GM12878 (cell line): ENCODE data around the gene PTPRB. TPM values are rescaled to one million over a fixed set of nuclear protein-coding genes. Genes with fewer than 3 reads are reported as not detected.

ENCODE experiments used
- ATAC-seq: fragments of 200-7000 bp; cut with Tn5 transposase; 3 replicates; pipeline ENCODE4 v1.9.1; 2020; ENCODE audit warnings: mild to moderate bottlenecking, moderate library complexity
- BruUV-seq: library from RNA; stranded (reverse); fragments of 400-500 nt; replicated peaks from 2 replicates; lab custom pipeline; 2021; lab: Mats Ljungman, UMichigan
- CTCF ChIA-PET: fragments of 300-600 bp; sonication (Branson Sonifier 250); formaldehyde crosslinking; extraction: SDS; loops from one replicate; lab custom pipeline; 2021; ENCODE audit warnings: inconsistent platforms; lab: Yijun Ruan, JAX
- POLR2A ChIA-PET: fragments of 350-600 bp; formaldehyde crosslinking; extraction: SDS; loops from one replicate; lab custom pipeline; 2021; ENCODE audit warnings: inconsistent platforms; lab: Charles Lee
- RAD21 ChIA-PET: fragments of 300-600 bp; sonication (Branson Sonifier 250); formaldehyde crosslinking; loops from one replicate; lab custom pipeline; 2023; ENCODE audit warnings: antibody characterized with exemption; ENCODE audit not compliant: unreplicated experiment; lab: Charles Lee
- SMC1A ChIA-PET: fragments of 300-600 bp; sonication (Branson Sonifier 250); formaldehyde crosslinking; loops from one replicate; lab custom pipeline; 2023; ENCODE audit not compliant: unreplicated experiment, uncharacterized antibody; lab: Charles Lee
- DNase-seq: peaks from one replicate; pipeline ENCODE4 v3.0.0-alpha.2; 2011; ENCODE audit warnings: low read depth, low spot score
- FAIRE-seq: peaks from 3 replicates; lab custom pipeline; 2011; peaks lifted over from hg19 to GRCh38; lab: Jason Lieb, UNC
- H2AFZ ChIP-seq: 2 replicates; pipeline ENCODE4 v1.6.0; 2011; ENCODE audit warnings: low read depth, low read length, control low read depth; ENCODE audit not compliant: control insufficient read depth
- H3K27ac ChIP-seq: 2 replicates; pipeline ENCODE4 v1.5.1; 2011; ENCODE audit warnings: control low read depth; ENCODE audit not compliant: control insufficient read depth, insufficient read depth
- H3K27me3 ChIP-seq, 2 experiments: replicated peaks in 1 of 2; 2 replicates each; pipeline versions ENCODE4 v1.6.0 to v1.6.1; 2011; ENCODE audit warnings: low read length in 1 of 2; ENCODE audit not compliant: control insufficient read depth in 2 of 2, insufficient read depth in 2 of 2
- H3K36me3 ChIP-seq, 2 experiments: 2 replicates each; pipeline ENCODE4 v1.5.1; 2011; ENCODE audit warnings: low read length in 1 of 2; ENCODE audit not compliant: control insufficient read depth in 2 of 2, insufficient read depth in 2 of 2
- H3K4me1 ChIP-seq: 2 replicates; pipeline ENCODE4 v1.6.1; 2011; ENCODE audit warnings: mild to moderate bottlenecking, low read length, moderate library complexity, mixed read lengths; ENCODE audit not compliant: control insufficient read depth, insufficient read depth
- H3K4me2 ChIP-seq: 2 replicates; pipeline ENCODE4 v1.6.0; 2011; ENCODE audit warnings: control low read depth; ENCODE audit not compliant: control insufficient read depth, insufficient read depth
- H3K4me3 ChIP-seq: fragments of 200-600 bp; sonication (generic); 2 replicates; pipeline ENCODE4 v1.5.1; 2016
- H3K79me2 ChIP-seq: 2 replicates; pipeline ENCODE4 v1.6.0; 2011; ENCODE audit warnings: low read length; ENCODE audit not compliant: control insufficient read depth, insufficient read depth
- H3K9ac ChIP-seq: 2 replicates; pipeline ENCODE4 v1.8.0; 2011; ENCODE audit warnings: low read length, control low read depth, mixed read lengths; ENCODE audit not compliant: control insufficient read depth, insufficient read depth
- H3K9me3 ChIP-seq: replicated peaks from 3 replicates; pipeline ENCODE4 v1.5.1; 2011; ENCODE audit warnings: mild to moderate bottlenecking, low read length; ENCODE audit not compliant: control insufficient read depth, insufficient read depth
- H4K20me1 ChIP-seq: 2 replicates; pipeline ENCODE4 v1.6.0; 2011; ENCODE audit not compliant: control insufficient read depth, insufficient read depth
- CHD1 ChIP-seq: IDR thresholded peaks from 2 replicates; pipeline ENCODE4 v1.6.1; 2012; ENCODE audit warnings: low read depth, low read length, improper control_type of control experiment
- ETV6 ChIP-seq, 2 experiments: fragments of 450-650 bp in 1 of 2; IDR thresholded peaks in 1 of 2; conservative IDR thresholded peaks in 1 of 2; 2 replicates each; pipeline ENCODE4 v1.6.1; 2014; ENCODE audit warnings: antibody characterized with exemption in 1 of 2, borderline replicate concordance in 1 of 2, low read depth in 1 of 2, mild to moderate bottlenecking in 1 of 2, moderate library complexity in 1 of 2
- JUND ChIP-seq: IDR thresholded peaks from 2 replicates; pipeline ENCODE4 v1.6.1; 2012; ENCODE audit warnings: low read depth, mild to moderate bottlenecking, low read length, improper control_type of control experiment, moderate library complexity
- RELA ChIP-seq: fragments of 450-650 bp; IDR thresholded peaks from 2 replicates; pipeline ENCODE4 v1.8.0; 2014; ENCODE audit warnings: borderline replicate concordance; ENCODE audit not compliant: partially characterized antibody
- RFX5 ChIP-seq: IDR thresholded peaks from 2 replicates; pipeline ENCODE4 v1.6.1; 2011; ENCODE audit warnings: low read depth, low read length, improper control_type of control experiment
- SMAD1 ChIP-seq: fragments of 450-650 bp; IDR thresholded peaks from 2 replicates; pipeline ENCODE4 v1.6.1; 2018; ENCODE audit warnings: mild to moderate bottlenecking, low read depth; ENCODE audit not compliant: partially characterized antibody
- STAT1 ChIP-seq: fragments of 450-650 bp; conservative IDR thresholded peaks from 2 replicates; pipeline ENCODE4 v1.6.1; 2014; ENCODE audit warnings: antibody characterized with exemption, mild to moderate bottlenecking
- SUPT20H ChIP-seq: IDR thresholded peaks from 2 replicates; pipeline ENCODE4 v1.6.1; 2011; ENCODE audit warnings: low read depth, mild to moderate bottlenecking, low read length, moderate library complexity, borderline replicate concordance; ENCODE audit not compliant: control insufficient read depth
- WRNIP1 ChIP-seq: IDR thresholded peaks from 2 replicates; pipeline ENCODE4 v1.6.1; 2011; ENCODE audit warnings: low read depth, low read length, improper control_type of control experiment, borderline replicate concordance
- ZNF24 ChIP-seq: fragments of 450-650 bp; IDR thresholded peaks from 2 replicates; pipeline ENCODE4 v1.6.1; 2017; ENCODE audit warnings: antibody characterized with exemption, mild to moderate bottlenecking
- ZZZ3 ChIP-seq: IDR thresholded peaks from 2 replicates; pipeline ENCODE4 v1.6.1; 2011; ENCODE audit warnings: low read depth; ENCODE audit not compliant: control insufficient read depth, insufficient read length
- WGBS: methylation state at CpG from one replicate; pipeline ENCODE4 v1.1.6; 2016; ENCODE audit warnings: low lambda C conversion rate; ENCODE audit not compliant: insufficient replicate concordance, insufficient coverage; ENCODE audit errors: missing lambda C conversion rate; 5-methylcytosine and 5-hydroxymethylcytosine counted together
- in situ Hi-C: fragments of 300-500 bp; cut with MboI; formaldehyde crosslinking; loops from 9 replicates; pipeline ENCODE4 v1.14.3; 2018; ENCODE audit warnings: mixed read lengths
- intact Hi-C: fragments of 100-400 bp; cut with micrococcal nuclease; formaldehyde crosslinking; loops from one replicate; pipeline ENCODE4 v1.14.2; 2022; ENCODE audit not compliant: unreplicated experiment
- polyA plus RNA-seq, 11 experiments: library from polyadenylated mRNA; depleted of rRNA in 4 of 11; unstranded in 6 of 11; stranded (reverse) in 5 of 11; fragments of >200 nt; fragmentation: Nextera tagmentation in 4 of 11; fragmentation: Illumina TruSeq in 1 of 11; extraction: Ambion mirVana in 4 of 11; extraction: Trizol in 1 of 11; gene quantifications; 1 replicate in 1 of 11; 2 replicates in 10 of 11; pipeline versions ENCODE4 v1.2.1 to v1.2.3, GENCODE V29; 2011 to 2016; ENCODE audit warnings: inconsistent platforms in 2 of 11, missing spikeins in 2 of 11, low read depth in 1 of 11
- total RNA-seq, 4 experiments: library from RNA; depleted of rRNA in 3 of 4; stranded (reverse); fragments of >200 nt in 3 of 4; fragmentation: Illumina TruSeq in 1 of 4; extraction: Trizol in 1 of 4; gene quantifications; 2 replicates each; pipeline versions ENCODE4 v1.2.1 to v1.2.3, GENCODE V29; 2013 to 2021

PTPRB gene
- total and polyA plus RNA-seq, 10 of the 15 experiments (the other 5 are each of a cell fraction or from before 2014, with no cell fraction given) = 0.03 to 0.35 (median 0.05) TPM

DNA sequence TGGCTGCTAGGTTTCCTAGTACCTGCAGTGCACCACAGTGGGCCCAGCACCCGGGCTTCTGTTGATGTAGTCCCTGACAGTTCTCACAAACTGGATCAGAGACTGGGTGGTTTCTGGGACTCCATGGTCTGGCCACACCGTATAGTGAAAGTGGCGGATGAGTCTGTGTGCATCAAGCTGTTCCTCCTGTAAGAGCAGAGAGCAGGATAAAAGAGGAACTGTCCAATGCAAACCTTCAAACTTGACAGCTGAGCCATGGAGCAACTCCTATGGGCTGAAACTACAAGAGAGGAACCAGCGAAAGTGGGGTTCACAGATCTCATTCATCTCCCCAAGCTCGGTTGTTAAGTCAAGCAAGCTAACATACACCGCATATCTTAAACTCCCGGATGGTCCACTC is 102.8 kb downstream of the PTPRB start (continued):
- no peak for TF ChIP-seq ZNF24
- no peak for TF ChIP-seq JUND
- no peak for TF ChIP-seq SMAD1
- no peak for TF ChIP-seq CHD1
- TF ChIP-seq ZZZ3 = no peak

DNA sequence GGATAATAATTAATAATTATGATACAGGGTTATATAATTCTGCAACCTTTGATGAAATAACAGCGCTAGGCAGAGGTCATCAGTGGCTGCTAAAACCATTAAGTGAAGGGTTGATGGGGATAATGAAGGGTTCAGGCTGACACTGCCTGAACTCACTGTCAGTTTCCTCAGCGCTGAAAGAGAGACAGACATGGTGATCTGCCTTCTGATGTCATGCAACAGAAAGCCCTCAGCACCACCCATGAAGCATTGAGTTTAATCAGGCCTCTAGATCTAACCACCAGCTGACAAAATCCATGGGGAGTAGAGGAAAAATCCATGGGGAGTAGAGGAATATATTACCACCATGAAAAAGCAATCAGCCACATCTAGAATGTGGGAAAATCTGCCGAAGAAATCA is 107.6 kb downstream of the PTPRB start:
- Histone ChIP-seq H4K20me1 (no peaks in the 10 kb centered on the region), H3K4me3 (no peak overlapping the region), H3K79me2 (no peaks in the 10 kb centered on the region), H3K9ac (no peak overlapping the region)
- ATAC-seq = no peak
- CTCF ChIA-PET = no interaction called here
- SMC1A ChIA-PET = no interaction called here
- TF ChIP-seq RELA (no peak), ETV6 (conservative IDR thresholded peaks at IDR 0.05 in 1 of 2, IDR thresholded peaks at IDR 0.05 in 1 of 2; ENCODE audit: borderline replicate concordance in 1 of 2, low read depth in 1 of 2) (no peak), WRNIP1 (no peak), STAT1 (no peak), RFX5 (no peak), SUPT20H (no peak)
- TF ChIP-seq, all 136 proteins: peak for 0
- Histone ChIP-seq H3K4me2 (no peak overlapping the region), H2AFZ (no peak overlapping the region), H3K9me3 (no peaks in the 10 kb centered on the region), H3K4me1 (no peaks in the 10 kb centered on the region), H3K27me3 (no peaks in the 10 kb centered on the region), H3K36me3 (no peaks in the 10 kb centered on the region), H3K27ac (no peak overlapping the region)
- no peak for DNase-seq
- 82% methylated on average over 3 of the region's 3 CpGs for WGBS
- BruUV-seq = no TSS peak
- intact Hi-C loops (no loop called here), in situ Hi-C loops (no loop called here)
- POLR2A ChIA-PET = no interaction called here
- RAD21 ChIA-PET = no interaction called here
- FAIRE-seq = no peak
